Skeletal muscle tissue (tissue), 4 donors: ENCODE data around the gene KEAP1. TPM values are rescaled to one million over a fixed set of nuclear protein-coding genes. Genes with fewer than 3 reads are reported as not detected.
A peak's percentile ranks its signal among the peaks of the same experiment; 100 is the strongest.
"Not testable (repeated sequence)": the region's sequence is repeated elsewhere in the genome, so short reads cannot be mapped to it uniquely, and the experiment has no call there.

Source experiments
- H3K27ac ChIP-seq: one replicate; pipeline ENCODE4 v1.7.0; 2013; ENCODE audit warnings: mild to moderate bottlenecking, low read depth, low read length, inconsistent platforms
- H3K27me3 ChIP-seq, 3 donors: one replicate each; pipeline ENCODE4 v1.7.0; 2013; ENCODE audit warnings: low read length in 3 of 3; ENCODE audit not compliant: control insufficient read depth in 3 of 3, insufficient read depth in 3 of 3
- H3K36me3 ChIP-seq, 3 donors: one replicate each; pipeline ENCODE4 v1.7.0; 2013; ENCODE audit warnings: low read length in 3 of 3; ENCODE audit not compliant: control insufficient read depth in 3 of 3, insufficient read depth in 3 of 3
- H3K4me1 ChIP-seq, 3 donors: one replicate each; pipeline ENCODE4 v1.7.0; 2013; ENCODE audit warnings: low read length in 3 of 3, mild to moderate bottlenecking in 3 of 3; ENCODE audit not compliant: control insufficient read depth in 3 of 3, insufficient read depth in 3 of 3
- H3K4me3 ChIP-seq, 3 donors: one replicate each; pipeline ENCODE4 v1.7.0; 2013; ENCODE audit warnings: low read length in 3 of 3
- H3K9ac ChIP-seq, 3 donors: one replicate each; pipeline ENCODE4 v1.7.0; 2013; ENCODE audit warnings: low read length in 3 of 3, mild to moderate bottlenecking in 3 of 3, moderate library complexity in 2 of 3, low read depth in 1 of 3
- H3K9me3 ChIP-seq, 3 donors: one replicate each; pipeline ENCODE4 v1.7.0; 2013; ENCODE audit warnings: low read length in 3 of 3; ENCODE audit not compliant: control insufficient read depth in 3 of 3
- total RNA-seq: library from RNA; depleted of rRNA; stranded (reverse); fragments of >200 nt; gene quantifications from one replicate; pipeline ENCODE4 v1.2.3, GENCODE V29; 2014
- donor health status: Osteomylitis.

KEAP1 gene
- total RNA-seq, 1 donor from 2014 or later: 60.0 TPM

DNA sequence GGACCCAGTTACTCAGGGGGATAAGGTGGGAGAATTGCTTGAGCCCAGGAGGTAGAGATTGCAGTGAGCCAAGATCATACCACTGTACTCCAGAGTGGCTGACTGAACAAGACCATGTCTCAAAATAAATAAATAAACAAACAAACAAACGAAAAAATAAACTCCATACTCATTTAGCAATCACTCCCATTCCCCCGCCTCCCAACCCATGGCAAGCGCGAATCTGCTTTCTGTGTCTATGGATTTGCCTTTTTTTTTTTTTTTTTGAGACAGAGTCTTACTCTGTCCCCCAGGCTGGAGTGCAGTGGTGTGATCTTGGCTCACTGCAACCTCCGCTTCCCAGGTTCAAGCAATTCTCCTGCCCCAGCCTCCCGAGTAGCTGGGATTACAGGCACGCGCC lies 23.7 kb upstream of the KEAP1 start:
- not testable (repeated sequence) for H3K36me3 ChIP-seq, H3K9ac ChIP-seq, H3K27ac ChIP-seq, H3K27me3 ChIP-seq, H3K4me1 ChIP-seq, H3K4me3 ChIP-seq, H3K9me3 ChIP-seq

DNA sequence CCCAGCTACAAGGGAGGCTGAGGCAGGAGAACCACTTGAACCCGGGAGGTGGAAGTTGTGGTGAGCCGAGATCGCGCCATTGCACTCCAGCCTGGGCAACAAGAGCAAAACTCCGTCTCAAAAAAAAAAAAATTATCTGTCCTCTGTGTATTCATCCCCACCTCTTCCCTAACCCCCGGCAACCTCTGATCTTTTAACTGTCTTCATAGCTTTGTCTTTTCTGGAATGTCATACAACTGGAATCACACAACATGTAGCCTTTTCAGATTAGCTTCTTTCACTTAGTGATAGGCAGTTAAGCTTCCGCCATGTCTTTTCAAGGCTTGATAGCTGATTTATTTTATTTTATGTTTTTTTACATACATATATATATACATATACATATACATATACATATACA lies 22.5 kb upstream of the KEAP1 start:
- no peaks in the 10 kb centered on the region for H3K9me3 ChIP-seq
- H3K36me3 ChIP-seq: no peaks in the 10 kb centered on the region
- no peaks in the 10 kb centered on the region for H3K4me1 ChIP-seq
- no peak overlapping the region for H3K27ac ChIP-seq
- no peaks in the 10 kb centered on the region for H3K27me3 ChIP-seq
- no peak overlapping the region for H3K4me3 ChIP-seq
- H3K9ac ChIP-seq: no peak overlapping the region

DNA sequence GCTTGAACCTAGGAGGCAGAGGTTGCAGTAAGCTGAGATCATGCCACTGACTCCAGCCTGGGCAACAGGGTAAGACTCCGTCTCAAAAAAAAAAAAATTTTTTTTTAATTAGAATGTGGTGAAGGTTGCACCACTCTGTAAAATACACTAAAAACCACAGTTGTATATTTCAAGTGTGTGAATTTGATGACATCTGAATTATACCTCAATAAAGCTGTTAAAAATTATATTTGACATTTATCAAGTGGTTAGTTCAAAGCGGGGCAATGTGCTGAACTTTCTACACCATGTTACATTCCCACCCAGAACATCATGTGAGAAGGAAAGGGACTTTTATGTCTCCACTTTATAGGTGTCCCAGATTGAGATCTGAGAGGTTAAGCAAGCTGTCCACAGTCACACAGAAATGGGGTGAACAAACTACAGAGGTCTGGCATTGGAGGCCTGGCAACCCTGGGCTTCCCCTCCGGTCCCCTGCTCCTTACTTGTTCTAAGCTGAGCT lies 20.0 kb upstream of the KEAP1 start:
- Histone ChIP-seq H3K4me3 (no peak overlapping the region), H3K27ac (no peak overlapping the region), H3K36me3 (no peaks in the 10 kb centered on the region), H3K27me3 (peaks cover 13 to 18% (median 14%) of the 10 kb centered on the region in 3 donors), H3K9me3 (no peaks in the 10 kb centered on the region), H3K4me1 (peaks cover 0 to 3% (median 2%) of the 10 kb centered on the region in 3 donors), H3K9ac (no peak overlapping the region)

DNA sequence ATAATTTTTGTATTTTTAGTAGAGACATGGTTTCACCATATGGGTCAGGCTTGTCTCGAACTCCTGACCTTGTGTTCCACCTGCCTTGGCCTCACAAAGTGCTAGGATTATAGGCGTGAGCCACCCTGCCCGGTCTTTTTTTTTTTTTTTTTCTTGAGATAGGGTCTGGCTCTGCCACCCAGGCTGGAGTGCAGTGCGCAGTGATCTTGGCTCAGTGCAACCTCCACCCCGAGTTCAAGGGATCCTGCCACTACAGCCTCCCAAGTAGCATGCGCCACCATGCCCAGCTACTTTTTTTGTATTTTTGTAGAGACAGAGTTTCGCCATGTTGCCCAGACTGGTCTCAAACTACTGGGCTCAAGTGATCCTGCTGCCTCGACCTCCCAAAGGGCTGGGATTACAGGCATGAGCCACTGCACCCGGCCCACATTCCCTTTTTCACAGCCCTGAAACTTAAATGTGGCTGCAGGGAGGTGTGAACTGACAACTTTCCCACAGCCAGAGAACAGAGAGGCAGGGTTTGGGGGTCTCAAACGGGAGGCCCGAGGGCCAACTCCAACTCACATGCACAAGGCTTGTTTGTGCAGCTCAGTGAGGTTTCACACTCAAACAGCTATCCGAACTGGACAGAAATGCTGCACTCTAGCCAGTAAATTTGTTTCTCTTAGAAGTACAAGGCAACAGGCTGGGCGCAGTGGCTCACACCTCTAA lies 18.5 kb upstream of the KEAP1 start:
- H3K9me3 ChIP-seq: no peaks in the 10 kb centered on the region
- peaks cover 0 to 14% (median 12%) of the 10 kb centered on the region in 3 donors for H3K4me1 ChIP-seq
- H3K4me3 ChIP-seq: no peak overlapping the region
- no peaks in the 10 kb centered on the region for H3K36me3 ChIP-seq
- no peak overlapping the region for H3K27ac ChIP-seq
- no peak overlapping the region for H3K9ac ChIP-seq
- H3K27me3 ChIP-seq: peaks cover 27 to 34% (median 28%) of the 10 kb centered on the region in 3 donors

DNA sequence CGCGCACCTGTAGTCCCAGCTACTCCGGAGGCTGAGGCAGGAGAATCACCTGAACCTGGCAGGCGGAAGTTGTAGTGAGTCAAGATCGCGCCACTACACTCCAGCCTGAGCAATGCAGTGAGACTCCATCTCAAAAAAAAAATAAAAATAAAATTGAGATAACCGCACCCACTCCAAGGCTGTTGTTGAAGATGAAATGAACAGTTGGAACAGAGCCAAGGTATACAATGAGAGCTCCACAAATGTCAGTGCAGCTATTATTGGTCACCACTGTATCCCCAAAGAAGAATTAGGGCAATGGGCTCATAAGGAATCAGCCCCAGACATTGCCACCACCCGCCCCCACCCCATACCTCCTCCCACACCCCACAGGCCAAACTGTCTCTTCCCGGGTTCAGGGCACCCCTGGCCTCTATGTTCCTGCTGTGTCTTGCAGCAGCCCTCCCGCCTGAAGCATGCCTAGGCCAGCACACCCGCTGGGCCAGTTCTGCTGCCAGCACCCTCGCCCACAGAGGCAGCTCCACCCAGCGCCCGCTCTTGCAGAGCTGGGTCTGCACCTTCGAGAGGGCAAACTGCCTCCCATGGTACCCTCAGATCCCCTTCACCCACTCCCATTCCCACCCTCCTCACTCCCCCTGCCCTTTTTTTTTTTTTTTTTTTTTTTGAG lies 17.6 kb upstream of the KEAP1 start:
- no peak overlapping the region for H3K27ac ChIP-seq
- H3K27me3 ChIP-seq: peaks cover 34 to 40% (median 35%) of the 10 kb centered on the region in 3 donors

DNA sequence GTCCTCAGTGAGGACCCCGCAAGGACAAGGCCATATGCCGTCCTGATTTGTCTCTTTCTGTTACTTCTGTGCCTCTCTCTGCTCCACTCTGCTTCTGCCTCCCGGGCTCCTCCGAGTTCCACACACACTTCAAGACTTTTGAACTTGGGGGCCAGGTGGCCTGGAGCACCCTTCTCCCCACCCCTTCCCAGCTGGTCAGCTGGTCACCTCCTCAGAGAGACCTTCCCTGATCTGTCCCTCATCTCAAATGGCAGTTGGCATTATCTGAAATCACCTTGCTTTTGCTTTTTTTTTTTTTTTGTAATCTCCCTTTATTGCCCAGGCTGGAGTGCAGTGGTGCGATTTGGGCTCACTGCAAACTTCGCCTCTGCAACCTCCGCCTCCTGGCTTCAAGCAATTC lies 16.3 kb upstream of the KEAP1 start:
- peaks cover 0 to 14% (median 12%) of the 10 kb centered on the region in 3 donors for H3K4me1 ChIP-seq
- no peak overlapping the region for H3K27ac ChIP-seq
- H3K9me3 ChIP-seq: no peaks in the 10 kb centered on the region
- H3K9ac ChIP-seq: no peak overlapping the region
- no peaks in the 10 kb centered on the region for H3K36me3 ChIP-seq
- peaks cover 46 to 52% (median 47%) of the 10 kb centered on the region in 3 donors for H3K27me3 ChIP-seq
- H3K4me3 ChIP-seq: no peak overlapping the region

More for the DNA sequence above, 17.6 kb upstream of the KEAP1 start:
- Histone ChIP-seq H3K9me3 (no peaks in the 10 kb centered on the region), H3K9ac (no peak overlapping the region), H3K4me3 (no peak overlapping the region), H3K36me3 (no peaks in the 10 kb centered on the region), H3K4me1 (peaks cover 0 to 14% (median 12%) of the 10 kb centered on the region in 3 donors)

DNA sequence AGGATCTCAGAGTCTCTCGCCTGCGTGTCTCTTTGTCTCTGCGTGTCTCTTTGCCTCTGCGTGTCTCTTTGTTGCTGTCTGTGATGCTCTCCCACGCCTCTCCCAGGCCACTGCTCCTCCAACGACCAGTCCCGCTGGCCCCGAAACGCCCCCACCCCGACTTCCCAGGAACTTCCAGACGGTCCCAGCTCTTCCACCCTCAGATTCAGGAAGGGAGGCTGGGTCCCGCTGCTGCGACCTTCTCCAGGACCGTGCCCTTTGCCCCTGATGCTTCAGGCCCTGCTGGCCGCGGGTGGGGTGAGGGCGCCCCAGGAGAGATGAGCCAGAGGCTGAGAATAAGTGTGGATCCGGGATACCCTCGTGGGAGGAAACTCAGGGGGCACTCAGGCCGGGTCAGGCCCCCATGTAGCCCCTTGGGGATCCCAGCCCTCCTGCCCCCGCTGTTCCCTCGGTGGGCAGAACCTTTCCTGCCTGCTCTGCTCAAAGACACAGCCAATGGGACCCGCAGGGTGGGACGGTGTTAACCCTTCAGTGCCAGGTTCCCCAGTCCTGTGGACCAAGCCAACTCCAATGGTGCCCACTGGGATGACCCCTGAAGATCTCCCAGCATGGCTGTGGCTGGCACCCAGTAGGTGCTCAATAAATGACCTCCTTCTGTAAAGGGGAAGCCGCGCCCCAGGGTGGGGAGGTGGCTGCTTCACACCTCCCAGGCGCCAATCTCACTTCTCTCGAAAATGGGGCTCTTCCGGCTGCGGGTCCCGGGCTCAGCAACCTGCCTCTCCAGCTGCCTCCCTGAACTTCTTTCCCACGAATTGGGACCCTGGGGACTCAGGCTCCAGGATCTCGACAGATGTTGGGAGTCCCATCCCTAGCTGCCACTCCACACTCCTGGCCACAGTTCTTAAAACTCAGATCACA lies 15.5 kb upstream of the KEAP1 start:
- peaks cover 53 to 59% (median 54%) of the 10 kb centered on the region in 3 donors for H3K27me3 ChIP-seq
- peak overlapping the region in 1 of 3 donors; percentile 16 for H3K9ac ChIP-seq
- H3K27ac ChIP-seq: no peak overlapping the region

DNA sequence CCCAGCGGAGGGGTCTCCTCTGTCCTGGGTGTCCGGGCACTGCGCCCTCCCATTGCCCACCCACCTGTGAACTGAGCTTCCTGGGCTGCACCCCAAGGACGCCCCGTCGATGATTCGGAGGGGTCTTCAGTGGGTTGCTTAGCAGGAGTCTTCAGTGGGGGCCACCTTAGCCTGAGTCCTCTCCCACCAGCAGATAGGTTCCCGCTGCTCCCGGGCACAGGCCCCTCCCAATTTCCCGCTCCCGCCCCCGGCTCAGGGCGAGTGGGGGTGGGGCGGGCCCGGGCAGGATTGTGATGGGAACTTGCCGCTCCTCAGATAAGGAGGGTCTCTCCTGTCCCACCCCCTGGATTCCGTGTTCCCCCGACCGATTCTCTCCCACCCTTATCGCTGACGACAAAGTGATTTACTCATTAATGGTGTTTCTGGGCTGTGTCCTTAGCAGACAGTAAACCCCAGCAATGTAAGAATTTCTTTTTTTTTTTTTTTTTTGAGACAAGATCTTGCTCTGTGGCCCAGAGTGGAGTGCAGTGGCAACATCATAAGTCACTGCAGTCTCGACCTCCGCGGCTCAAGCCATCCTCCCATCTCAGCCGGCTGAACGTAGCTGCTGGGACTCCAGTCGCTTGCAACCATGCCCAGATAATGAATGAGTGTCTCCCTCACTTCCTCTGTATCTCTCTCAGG lies 14.7 kb upstream of the KEAP1 start:
- H3K36me3 ChIP-seq: no peaks in the 10 kb centered on the region
- H3K9me3 ChIP-seq: no peaks in the 10 kb centered on the region
- peaks cover 61 to 67% (median 62%) of the 10 kb centered on the region in 3 donors for H3K27me3 ChIP-seq
- H3K27ac ChIP-seq: no peak overlapping the region
- peaks cover 0 to 16% (median 12%) of the 10 kb centered on the region in 3 donors for H3K4me1 ChIP-seq
- no peak overlapping the region for H3K4me3 ChIP-seq
- peak overlapping the region in 1 of 3 donors; percentile 16 for H3K9ac ChIP-seq

More for the DNA sequence above, 15.5 kb upstream of the KEAP1 start:
- H3K4me1 ChIP-seq: peaks cover 0 to 16% (median 12%) of the 10 kb centered on the region in 3 donors
- H3K36me3 ChIP-seq: no peaks in the 10 kb centered on the region
- H3K4me3 ChIP-seq: no peak overlapping the region
- no peaks in the 10 kb centered on the region for H3K9me3 ChIP-seq

DNA sequence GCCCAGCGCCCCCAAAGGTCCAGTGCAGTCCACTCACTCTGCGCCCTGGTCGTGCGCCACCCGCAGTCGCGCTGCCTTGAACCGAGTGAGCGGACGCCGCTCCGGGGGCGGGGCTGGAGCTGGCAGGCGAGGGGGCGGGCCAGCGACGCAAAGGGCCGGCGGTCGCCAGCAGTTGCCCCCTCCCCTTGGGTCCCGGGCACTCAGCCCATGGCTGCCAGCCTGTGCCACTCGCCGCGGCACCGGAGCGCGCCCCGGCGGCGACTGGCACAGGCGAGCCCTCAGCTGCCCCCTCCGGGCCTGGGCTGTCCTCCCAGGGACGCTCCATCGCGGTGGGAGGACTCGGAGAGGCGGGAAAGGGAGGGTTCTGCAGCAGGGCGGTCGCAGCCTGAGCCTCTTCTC lies 14.2 kb upstream of the KEAP1 start, which contains the start of gene S1PR5:
Gene S1PR5, minus strand, starts transcription at position 87 of the 399 bp plus-strand sequence. CDS start 2,436 bp downstream, outside the sequence.
- no peak within 1 kb of the TSS for H3K27ac ChIP-seq

More for the DNA sequence above, 14.2 kb upstream of the KEAP1 start, which contains the start of gene S1PR5:
- H3K4me1 ChIP-seq: peaks cover 0 to 16% (median 12%) of the 10 kb centered on the region in 3 donors
- peaks cover 63 to 69% (median 66%) of the 10 kb centered on the region in 3 donors for H3K27me3 ChIP-seq
- peak within 1 kb of the TSS in 1 of 3 donors; percentile 16 for H3K9ac ChIP-seq
- no peaks in the 10 kb centered on the region for H3K9me3 ChIP-seq
- no peaks in the 10 kb centered on the region for H3K36me3 ChIP-seq
- H3K4me3 ChIP-seq: peak within 1 kb of the TSS in 1 of 3 donors; percentile 20
